Chondrocyte (in vitro differentiated cells): ENCODE measurements around the gene DCTN1. TPM values are rescaled to one million over a fixed set of nuclear protein-coding genes. Genes with fewer than 3 reads are reported as not detected.
A peak's percentile ranks its signal among the peaks of the same experiment; 100 is the strongest.
"Not testable (repeated sequence)": the region's sequence is repeated elsewhere in the genome, so short reads cannot be mapped to it uniquely, and the experiment has no call there.

Source experiments
- DNase-seq: peaks from one replicate; pipeline ENCODE4 v3.0.0; 2021; ENCODE audit warnings: mixed read lengths, low spot score
- H3K27ac Mint-ChIP-seq: one replicate; pipeline ENCODE4 v1.8.0; 2021; ENCODE audit warnings: mild to moderate bottlenecking, moderate library complexity, mixed read lengths; ENCODE audit not compliant: unreplicated experiment
- H3K27me3 Mint-ChIP-seq: 2 replicates; pipeline ENCODE4 v1.8.0; 2021; ENCODE audit warnings: low read depth, mixed read lengths
- H3K36me3 Mint-ChIP-seq: 2 replicates; pipeline ENCODE4 v1.8.0; 2021; ENCODE audit warnings: low read depth, mixed read lengths
- H3K4me1 Mint-ChIP-seq: 2 replicates; pipeline ENCODE4 v1.8.0; 2021; ENCODE audit warnings: low read depth, mild to moderate bottlenecking, mixed read lengths
- H3K4me3 Mint-ChIP-seq: one replicate; pipeline ENCODE4 v1.8.0; 2021; ENCODE audit warnings: mild to moderate bottlenecking, moderate library complexity, mixed read lengths; ENCODE audit not compliant: unreplicated experiment
- H3K9me3 Mint-ChIP-seq: 2 replicates; pipeline ENCODE4 v1.8.0; 2021; ENCODE audit warnings: low read depth, mixed read lengths
- total RNA-seq: library from RNA; stranded (reverse); gene quantifications from 3 replicates; pipeline ENCODE4 v1.2.1, GENCODE V29; 2021
- TF ChIP-seq, protein P1 (sequence below): fragments of 200-600 bp; sonication (generic); IDR thresholded peaks from 2 replicates; pipeline ENCODE4 v1.5.0; 2021; ENCODE audit warnings: antibody characterized with exemption, mild to moderate bottlenecking, moderate library complexity

DCTN1 gene
- total RNA-seq, 1 donor from 2014 or later = 157 TPM

- H3K27me3 Mint-ChIP-seq = no peaks in the 10 kb centered on the region
- H3K27ac Mint-ChIP-seq = no peak overlapping the region
- H3K36me3 Mint-ChIP-seq = peaks cover 27% of the 10 kb centered on the region
- no peak overlapping the region for H3K4me3 Mint-ChIP-seq
- H3K9me3 Mint-ChIP-seq = no peaks in the 10 kb centered on the region
- DNase-seq = no peak
- peaks cover 12% of the 10 kb centered on the region for H3K4me1 Mint-ChIP-seq
- TF ChIP-seq, protein P1, sequence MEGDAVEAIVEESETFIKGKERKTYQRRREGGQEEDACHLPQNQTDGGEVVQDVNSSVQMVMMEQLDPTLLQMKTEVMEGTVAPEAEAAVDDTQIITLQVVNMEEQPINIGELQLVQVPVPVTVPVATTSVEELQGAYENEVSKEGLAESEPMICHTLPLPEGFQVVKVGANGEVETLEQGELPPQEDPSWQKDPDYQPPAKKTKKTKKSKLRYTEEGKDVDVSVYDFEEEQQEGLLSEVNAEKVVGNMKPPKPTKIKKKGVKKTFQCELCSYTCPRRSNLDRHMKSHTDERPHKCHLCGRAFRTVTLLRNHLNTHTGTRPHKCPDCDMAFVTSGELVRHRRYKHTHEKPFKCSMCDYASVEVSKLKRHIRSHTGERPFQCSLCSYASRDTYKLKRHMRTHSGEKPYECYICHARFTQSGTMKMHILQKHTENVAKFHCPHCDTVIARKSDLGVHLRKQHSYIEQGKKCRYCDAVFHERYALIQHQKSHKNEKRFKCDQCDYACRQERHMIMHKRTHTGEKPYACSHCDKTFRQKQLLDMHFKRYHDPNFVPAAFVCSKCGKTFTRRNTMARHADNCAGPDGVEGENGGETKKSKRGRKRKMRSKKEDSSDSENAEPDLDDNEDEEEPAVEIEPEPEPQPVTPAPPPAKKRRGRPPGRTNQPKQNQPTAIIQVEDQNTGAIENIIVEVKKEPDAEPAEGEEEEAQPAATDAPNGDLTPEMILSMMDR = no peak
These were observed 44.9 kb upstream of the DCTN1 start for GRCh38 chr2:74424995-74425406.

GRCh38 chr2:74424139-74424992 lies 44.3 kb upstream of the DCTN1 start:
- Mint-ChIP-seq H3K4me3 (no peak overlapping the region), H3K27ac (no peak overlapping the region), H3K36me3 (peaks cover 24% of the 10 kb centered on the region), H3K9me3 (no peaks in the 10 kb centered on the region), H3K27me3 (no peaks in the 10 kb centered on the region), H3K4me1 (peaks cover 12% of the 10 kb centered on the region)
- DNase-seq = no peak
- TF ChIP-seq, protein P1 = no peak

- TF ChIP-seq, protein P1 = no peak
- Mint-ChIP-seq H3K27me3 (no peaks in the 10 kb centered on the region), H3K27ac (no peak overlapping the region), H3K4me3 (no peak overlapping the region), H3K36me3 (peaks cover 17% of the 10 kb centered on the region), H3K9me3 (no peaks in the 10 kb centered on the region), H3K4me1 (peaks cover 12% of the 10 kb centered on the region)
- DNase-seq = no peak
These were observed 43.4 kb upstream of the DCTN1 start for GRCh38 chr2:74423231-74424095.

DNA sequence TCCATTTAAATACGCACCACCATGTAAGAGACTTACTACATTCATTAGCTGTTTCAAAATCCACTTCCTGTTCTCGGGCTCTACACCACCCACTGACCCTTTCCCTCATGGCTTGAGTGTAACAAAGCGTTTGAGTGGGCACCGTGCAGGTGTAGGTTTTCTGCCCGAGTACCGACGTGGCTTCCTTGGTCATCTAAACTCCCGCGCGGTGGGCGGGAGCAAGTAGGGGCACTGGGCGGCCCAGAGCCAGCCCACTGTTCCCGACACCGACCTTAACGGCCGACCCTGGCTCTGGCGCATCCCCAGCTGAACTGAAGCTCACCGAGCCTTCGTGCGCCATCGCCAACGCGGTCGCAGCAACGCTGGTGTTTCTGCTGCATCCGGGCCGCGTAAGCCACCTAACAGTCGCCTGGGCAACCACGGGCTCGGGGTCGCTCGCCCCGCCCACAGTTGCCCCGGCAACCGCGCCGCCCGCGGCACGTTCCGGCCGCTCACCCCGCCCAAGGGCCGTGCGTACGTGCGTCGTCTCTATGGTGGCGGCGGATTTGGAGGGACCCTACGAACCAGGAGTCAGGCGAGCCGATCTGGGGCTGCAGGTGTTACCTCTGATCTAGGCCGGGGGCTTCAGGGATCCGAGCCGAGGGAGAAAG lies 41.2 kb upstream of the DCTN1 start, which contains the start of the genes C2orf81 and WDR54:
C2orf81 (minus strand) TSS at position 399 of the 650 bp plus-strand sequence; CDS start at position 340, 59 bp downstream.
WDR54 (plus strand) TSS at position 510 of the 650 bp plus-strand sequence. CDS start 424 bp downstream, outside the sequence.
- H3K9me3 Mint-ChIP-seq = no peaks in the 10 kb centered on the region
- H3K4me1 Mint-ChIP-seq = peaks cover 12% of the 10 kb centered on the region
- peaks cover 7% of the 10 kb centered on the region for H3K36me3 Mint-ChIP-seq
- peak within 1 kb of the TSS; percentile 94 for H3K4me3 Mint-ChIP-seq
- H3K27ac Mint-ChIP-seq = peak within 1 kb of the TSS; percentile 78
- TF ChIP-seq, protein P1 = no peak
- no peak for DNase-seq
- H3K27me3 Mint-ChIP-seq = peaks cover 3% of the 10 kb centered on the region

DNA sequence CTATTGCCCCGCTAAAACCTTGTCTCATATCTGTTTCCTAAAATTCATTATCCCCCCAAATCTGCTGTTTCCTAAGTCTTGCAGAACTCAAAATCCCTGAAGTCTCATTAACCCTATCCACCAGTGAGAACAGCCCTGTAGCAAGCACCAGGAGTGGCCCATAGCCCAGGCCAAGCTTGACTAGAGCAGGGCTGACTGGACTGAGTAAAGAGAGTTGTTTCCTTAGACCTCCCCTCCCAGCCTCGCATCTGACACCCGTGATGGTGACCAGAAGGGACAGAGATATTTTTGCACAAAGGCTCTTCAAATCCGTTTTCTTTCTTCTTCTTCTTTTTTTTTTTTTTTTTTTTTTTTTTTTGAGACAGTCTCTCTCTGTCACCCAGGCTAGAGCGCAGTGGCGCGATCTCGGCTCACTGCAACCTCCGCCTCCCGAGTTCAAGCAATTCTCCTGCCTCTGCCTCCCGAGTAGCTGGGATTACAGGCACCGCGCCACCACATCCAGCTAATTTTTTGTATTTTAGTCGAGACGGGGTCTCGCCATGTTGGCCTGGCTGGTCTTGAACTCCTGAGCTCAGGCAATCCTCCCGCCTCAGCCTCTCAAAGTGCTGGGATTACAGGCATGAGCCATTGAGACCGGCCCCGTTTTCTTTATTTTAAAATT lies 40.5 kb upstream of the DCTN1 start:
- DNase-seq, H3K9me3 Mint-ChIP-seq, H3K27ac Mint-ChIP-seq, H3K27me3 Mint-ChIP-seq, H3K36me3 Mint-ChIP-seq: not testable (repeated sequence)
- Mint-ChIP-seq H3K4me1 (peaks cover 12% of the 10 kb centered on the region), H3K4me3 (peak overlapping the region; percentile 94)
